ENCODE results near the gene UVSSA. TPM values are rescaled to one million over a fixed set of nuclear protein-coding genes. Genes with fewer than 3 reads are reported as not detected.

The UVSSA gene
- total RNA-seq, 1 donor from 2014 or later = 25.5 TPM

DNA sequence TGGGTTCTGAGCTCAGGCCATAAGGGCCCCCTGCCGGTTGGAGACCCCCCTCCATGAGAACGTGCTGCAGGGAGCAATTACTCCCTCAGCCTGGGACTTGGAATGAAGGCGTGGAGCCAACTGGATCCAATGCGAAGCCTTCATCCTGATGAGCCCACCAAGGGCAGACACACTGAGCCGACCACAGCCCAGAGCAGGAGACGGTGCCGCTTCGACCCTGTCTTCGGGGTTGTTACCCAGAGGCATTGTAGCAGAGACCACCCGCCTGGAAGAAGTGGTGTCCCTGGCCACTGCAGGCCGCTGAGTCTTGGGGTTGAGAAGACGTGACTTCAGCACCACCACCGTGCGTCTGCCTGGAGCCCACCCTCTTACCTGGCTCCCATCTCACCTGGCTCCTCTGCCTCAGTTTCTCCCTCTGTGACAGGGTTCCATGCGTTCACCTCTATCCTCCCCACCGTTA lies 66.2 kb downstream of the UVSSA start:
- peaks cover 11% of the 10 kb centered on the region for H3K27me3 ChIP-seq
- TF ChIP-seq POLR2AphosphoS5 (IDR thresholded peaks at IDR 0.05; ENCODE audit: insufficient read depth in 1 of 2, low read depth in 1 of 2) (no peak), POLR2A (IDR thresholded peaks at IDR 0.05) (no peak)
- TF ChIP-seq, protein P1, sequence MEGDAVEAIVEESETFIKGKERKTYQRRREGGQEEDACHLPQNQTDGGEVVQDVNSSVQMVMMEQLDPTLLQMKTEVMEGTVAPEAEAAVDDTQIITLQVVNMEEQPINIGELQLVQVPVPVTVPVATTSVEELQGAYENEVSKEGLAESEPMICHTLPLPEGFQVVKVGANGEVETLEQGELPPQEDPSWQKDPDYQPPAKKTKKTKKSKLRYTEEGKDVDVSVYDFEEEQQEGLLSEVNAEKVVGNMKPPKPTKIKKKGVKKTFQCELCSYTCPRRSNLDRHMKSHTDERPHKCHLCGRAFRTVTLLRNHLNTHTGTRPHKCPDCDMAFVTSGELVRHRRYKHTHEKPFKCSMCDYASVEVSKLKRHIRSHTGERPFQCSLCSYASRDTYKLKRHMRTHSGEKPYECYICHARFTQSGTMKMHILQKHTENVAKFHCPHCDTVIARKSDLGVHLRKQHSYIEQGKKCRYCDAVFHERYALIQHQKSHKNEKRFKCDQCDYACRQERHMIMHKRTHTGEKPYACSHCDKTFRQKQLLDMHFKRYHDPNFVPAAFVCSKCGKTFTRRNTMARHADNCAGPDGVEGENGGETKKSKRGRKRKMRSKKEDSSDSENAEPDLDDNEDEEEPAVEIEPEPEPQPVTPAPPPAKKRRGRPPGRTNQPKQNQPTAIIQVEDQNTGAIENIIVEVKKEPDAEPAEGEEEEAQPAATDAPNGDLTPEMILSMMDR (IDR thresholded peaks at IDR 0.05) = no peak

DNA sequence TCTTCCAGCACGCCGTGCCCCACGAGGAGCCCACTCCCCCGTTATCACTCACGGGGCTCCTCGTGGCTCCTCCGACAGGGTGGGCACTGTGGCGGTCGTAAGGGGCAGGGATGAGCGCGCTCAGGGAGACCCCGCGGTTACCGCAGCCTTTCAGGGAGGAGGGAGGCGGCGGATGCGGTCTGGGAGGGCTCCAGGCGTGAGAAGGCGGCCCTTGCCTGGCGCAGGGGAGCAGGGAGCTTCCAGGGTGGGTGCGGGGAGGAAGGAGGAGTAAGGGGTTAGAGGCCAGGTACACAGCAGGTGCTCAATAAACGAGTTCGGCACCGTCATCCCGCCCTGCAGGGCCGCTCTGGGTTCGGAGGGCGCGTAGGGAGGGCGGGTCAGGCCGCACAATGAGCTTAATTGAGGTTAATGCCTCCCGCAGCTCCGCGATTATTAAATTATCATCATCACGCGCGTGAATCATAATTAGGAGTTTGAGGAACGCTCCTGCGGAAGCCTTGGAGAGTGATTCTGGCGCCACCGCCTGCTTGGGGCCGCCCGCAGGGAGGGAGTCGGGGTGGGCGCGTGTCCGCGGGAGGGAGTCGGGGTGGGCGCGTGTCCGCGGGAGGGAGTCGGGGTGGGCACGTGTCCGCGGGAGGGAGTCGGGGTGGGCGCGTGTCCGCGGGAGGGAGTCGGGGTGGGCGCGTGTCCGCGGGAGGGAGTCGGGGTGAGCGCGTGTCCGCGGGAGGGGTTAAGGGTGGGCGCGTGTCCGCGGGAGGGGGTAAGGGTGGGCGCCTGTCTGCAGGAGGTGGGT lies 66.9 kb downstream of the UVSSA start:
- peak; percentile 52 to 72 for DNase-seq (ENCODE audit: extremely low spot score in 2 of 2)
- Histone ChIP-seq H3K27me3 (peaks cover 5% of the 10 kb centered on the region), H3K36me3 (no peaks in the 10 kb centered on the region), H3K27ac (no peak overlapping the region), H3K4me1 (no peaks in the 10 kb centered on the region), H3K4me3 (no peak overlapping the region), H3K9me3 (no peaks in the 10 kb centered on the region)
- TF ChIP-seq, protein P1 (IDR thresholded peaks at IDR 0.05) = no peak
- TF ChIP-seq POLR2AphosphoS5 (IDR thresholded peaks at IDR 0.05; ENCODE audit: insufficient read depth in 1 of 2, low read depth in 1 of 2) (no peak), POLR2A (IDR thresholded peaks at IDR 0.05) (no peak)
- intact Hi-C loops (cut with DNase I) = no loop called here

More for the DNA sequence above, 66.2 kb downstream of the UVSSA start:
- H3K4me3 ChIP-seq = no peak overlapping the region
- H3K27ac ChIP-seq = no peak overlapping the region
- no peaks in the 10 kb centered on the region for H3K36me3 ChIP-seq
- H3K9me3 ChIP-seq = no peaks in the 10 kb centered on the region
- peak; percentile 70 to 90 for DNase-seq (ENCODE audit: extremely low spot score in 2 of 2)
- H3K4me1 ChIP-seq = no peaks in the 10 kb centered on the region
- intact Hi-C loops (cut with DNase I) = no loop called here

DNA sequence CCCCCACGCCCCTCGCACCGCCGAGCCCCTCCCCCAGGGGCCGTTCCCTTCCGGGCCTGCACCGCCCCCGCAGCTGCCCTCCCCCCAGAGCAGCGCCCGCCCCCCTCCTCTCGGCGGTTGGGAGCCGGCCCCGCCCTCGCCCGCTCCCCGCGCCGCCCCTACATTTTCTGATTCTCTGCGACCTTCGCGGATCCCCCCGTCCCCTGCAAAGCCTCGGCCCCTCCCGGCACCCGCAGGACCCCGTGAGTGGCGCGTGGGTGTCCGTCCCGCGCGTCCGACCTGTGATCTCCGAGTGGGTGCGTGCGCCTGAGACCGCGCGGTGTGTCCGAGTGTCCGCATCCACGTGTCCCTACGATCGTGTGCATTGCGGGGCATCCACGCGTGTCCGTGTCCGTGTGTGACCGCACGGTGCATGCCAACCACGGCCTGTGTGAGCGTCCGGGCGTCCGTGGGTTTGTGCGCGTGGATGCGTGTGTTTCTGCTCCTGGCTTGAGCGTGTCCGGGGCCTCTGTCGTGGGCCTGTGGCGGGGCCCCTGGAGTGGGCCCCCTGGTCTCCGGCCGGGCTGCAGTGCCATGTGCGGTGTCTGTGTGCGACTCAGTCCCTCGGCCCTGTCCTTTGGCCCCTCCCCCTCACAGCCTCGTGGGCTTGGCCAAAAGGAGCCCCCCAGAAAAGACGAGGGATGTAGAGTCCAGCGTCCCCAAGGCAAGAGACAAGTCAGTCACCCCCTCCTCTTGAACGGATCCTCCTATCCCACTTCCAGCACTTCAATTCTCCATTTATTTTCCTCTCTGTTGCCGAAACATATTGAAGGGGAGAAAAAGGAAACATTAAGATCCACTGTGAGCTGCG lies 68.0 kb downstream of the UVSSA start:
- DNase-seq (ENCODE audit: extremely low spot score in 2 of 2) = peak in 1 of 2 donors; percentile 79
- Histone ChIP-seq H3K36me3 (no peaks in the 10 kb centered on the region), H3K4me3 (no peak overlapping the region), H3K9me3 (no peaks in the 10 kb centered on the region), H3K4me1 (no peaks in the 10 kb centered on the region), H3K27me3 (peaks cover 4% of the 10 kb centered on the region), H3K27ac (no peak overlapping the region)
- TF ChIP-seq POLR2A (IDR thresholded peaks at IDR 0.05) = no peak
- TF ChIP-seq, protein P1 (IDR thresholded peaks at IDR 0.05) = no peak
- no peak for TF ChIP-seq POLR2AphosphoS5 (IDR thresholded peaks at IDR 0.05; ENCODE audit: insufficient read depth in 1 of 2, low read depth in 1 of 2)
- intact Hi-C loops (cut with DNase I) = no loop called here

DNA sequence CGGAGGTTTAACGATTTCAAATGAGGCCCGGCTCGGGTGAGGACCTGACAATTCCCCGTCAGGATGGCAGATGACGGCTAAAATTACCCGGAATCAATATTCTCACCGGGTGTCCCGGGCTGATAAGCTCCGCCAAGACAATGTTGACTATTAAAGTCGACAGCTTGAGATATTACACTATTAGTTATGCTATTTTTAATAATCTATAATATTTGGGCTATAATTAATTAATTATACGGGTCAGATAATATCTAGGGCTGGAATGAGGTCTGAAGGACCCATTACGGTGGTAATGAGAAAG lies 68.6 kb downstream of the UVSSA start:
- intact Hi-C loops (cut with DNase I) = no loop called here
- H3K27me3 ChIP-seq = peaks cover 4% of the 10 kb centered on the region

More for the DNA sequence above, 68.6 kb downstream of the UVSSA start:
- TF ChIP-seq POLR2AphosphoS5 (IDR thresholded peaks at IDR 0.05; ENCODE audit: insufficient read depth in 1 of 2, low read depth in 1 of 2) (no peak), POLR2A (IDR thresholded peaks at IDR 0.05) (no peak)
- TF ChIP-seq, protein P1 (IDR thresholded peaks at IDR 0.05) = no peak
- H3K4me3 ChIP-seq = no peak overlapping the region
- DNase-seq (ENCODE audit: extremely low spot score in 2 of 2) = no peak
- H3K9me3 ChIP-seq = no peaks in the 10 kb centered on the region
- no peaks in the 10 kb centered on the region for H3K36me3 ChIP-seq
- no peak overlapping the region for H3K27ac ChIP-seq
- no peaks in the 10 kb centered on the region for H3K4me1 ChIP-seq

Measured in vagina (tissue), 2 donors.